Daoy (cell line): ENCODE measurements around the gene KDM4B. TPM values are rescaled to one million over a fixed set of nuclear protein-coding genes. Genes with fewer than 3 reads are reported as not detected.
"Not testable (repeated sequence)": the region's sequence is repeated elsewhere in the genome, so short reads cannot be mapped to it uniquely, and the experiment has no call there.

Source experiments
- DNase-seq: peaks from one replicate; pipeline ENCODE4 v3.0.0-alpha.2; 2015; ENCODE audit warnings: low read depth
- total RNA-seq: library from RNA; depleted of rRNA; stranded (reverse); fragments of >200 nt; shearing (Covaris generic); gene quantifications from 2 replicates; pipeline ENCODE4 v1.2.3, GENCODE V29; 2014

Gene KDM4B
- total RNA-seq, 1 experiment from 2014 or later, result 4.2 TPM

- no peak for DNase-seq
Observed at GRCh38 chr19:5171711-5172110, 202.8 kb downstream of the KDM4B start.

DNA sequence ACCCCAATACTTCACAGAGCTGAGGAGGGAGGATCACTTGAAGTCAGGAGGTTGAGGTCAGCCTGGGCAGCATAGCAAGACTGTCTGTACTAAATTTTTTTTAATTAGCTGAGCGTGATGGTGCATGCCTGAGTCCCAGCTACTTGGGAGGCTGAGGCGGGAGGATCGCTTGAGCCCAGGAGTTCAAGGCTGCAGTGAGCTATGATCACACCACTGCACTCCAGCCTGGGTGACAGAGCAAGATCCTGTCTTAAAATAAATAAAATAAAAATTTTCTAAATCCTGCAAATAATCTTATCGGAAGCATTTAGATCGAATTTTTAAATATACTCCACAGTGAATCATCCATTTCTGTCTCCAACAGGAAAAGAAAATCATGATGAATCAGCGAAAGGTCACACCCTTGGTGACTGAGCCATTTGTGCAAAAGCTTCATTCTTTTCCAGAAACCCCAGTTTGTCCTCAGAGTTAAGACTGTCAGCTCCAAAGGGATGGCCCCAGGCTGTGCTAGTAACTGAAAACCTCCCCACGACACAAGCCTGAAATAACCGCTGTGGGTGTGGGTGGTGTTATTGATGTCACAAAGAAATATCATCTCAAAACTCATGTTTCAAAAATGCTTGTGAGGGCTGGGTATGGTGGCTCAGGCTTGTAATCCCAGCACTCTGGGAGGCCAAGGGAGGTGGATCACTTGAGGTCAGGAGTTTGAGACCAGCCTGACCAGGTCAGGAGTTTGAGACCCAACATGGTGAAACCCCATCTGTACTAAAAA lies 204.1 kb downstream of the KDM4B start:
- peak; percentile 92 for DNase-seq

GRCh38 chr19:5173993-5174392 lies 205.1 kb downstream of the KDM4B start:
- DNase-seq, result no peak

GRCh38 chr19:5177745-5178450 lies 209.0 kb downstream of the KDM4B start:
- no peak for DNase-seq

DNA sequence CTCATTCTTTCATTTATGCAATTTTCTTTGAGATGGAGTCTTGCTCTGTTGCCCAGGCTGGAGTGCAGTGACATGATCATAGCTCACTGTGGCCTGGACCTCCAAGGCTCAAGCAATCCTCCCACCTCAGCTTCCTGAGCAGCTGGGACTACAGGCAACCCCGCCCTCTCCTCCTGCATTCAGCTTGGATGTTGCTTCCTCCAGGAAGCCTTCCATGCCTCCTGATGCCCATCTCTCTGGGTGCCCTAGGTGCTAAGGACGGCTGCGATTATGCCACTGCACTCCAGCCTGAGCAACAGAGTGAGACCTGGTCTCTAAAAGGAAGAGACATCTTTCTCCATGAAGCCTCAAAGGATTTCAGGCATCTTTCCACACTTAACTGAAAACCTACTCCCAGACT lies 209.9 kb downstream of the KDM4B start:
- DNase-seq, result no peak

DNA sequence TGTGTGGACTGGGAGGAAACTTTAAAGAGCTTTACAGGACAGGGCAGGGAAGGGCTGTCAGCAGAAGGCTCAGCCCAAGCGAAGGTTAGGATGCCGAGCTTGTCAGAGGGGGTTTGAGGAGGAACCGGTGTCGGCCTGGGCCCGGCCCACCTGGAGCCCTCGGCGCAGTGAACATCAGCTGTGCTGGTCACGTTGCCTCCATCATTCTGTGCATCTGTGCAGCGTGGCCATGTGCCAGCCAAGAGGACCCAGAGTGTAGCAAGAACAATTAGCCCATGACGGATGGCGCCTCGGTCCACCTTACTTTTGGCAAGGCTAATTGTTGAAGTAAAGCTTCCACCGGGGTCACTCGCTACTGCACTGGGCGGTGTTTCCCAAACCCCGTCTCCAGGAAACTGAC lies 210.3 kb downstream of the KDM4B start:
- DNase-seq, result no peak

- DNase-seq, result no peak
Observed at GRCh38 chr19:5181329-5181728, 212.4 kb downstream of the KDM4B start.

GRCh38 chr19:5182751-5183150 lies 213.8 kb downstream of the KDM4B start:
- no peak for DNase-seq

DNA sequence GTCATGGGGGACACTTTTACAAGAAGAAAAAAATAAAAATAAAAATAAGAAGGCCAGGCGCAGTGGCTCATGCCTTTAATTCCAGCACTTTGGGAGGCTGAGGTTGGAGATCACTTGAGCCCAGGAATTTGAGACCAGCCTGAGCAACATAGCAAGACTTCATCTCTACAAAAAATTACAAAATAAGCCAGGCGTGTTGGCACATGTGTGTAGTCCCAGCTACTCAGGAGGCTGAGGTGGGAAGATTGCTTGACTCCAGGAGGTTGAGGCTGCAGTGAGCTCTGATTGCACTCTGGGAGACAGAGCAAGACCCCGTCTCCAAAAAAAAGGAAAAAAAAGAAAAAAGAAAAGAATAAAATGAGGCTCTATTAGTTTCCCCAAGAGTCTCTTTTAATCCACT lies 214.7 kb downstream of the KDM4B start:
- DNase-seq, result no peak

- DNase-seq, result no peak
Observed at GRCh38 chr19:5184930-5185329, 216.0 kb downstream of the KDM4B start.

- DNase-seq, result peak; percentile 27
Observed at GRCh38 chr19:5186293-5187050, 217.6 kb downstream of the KDM4B start.

DNA sequence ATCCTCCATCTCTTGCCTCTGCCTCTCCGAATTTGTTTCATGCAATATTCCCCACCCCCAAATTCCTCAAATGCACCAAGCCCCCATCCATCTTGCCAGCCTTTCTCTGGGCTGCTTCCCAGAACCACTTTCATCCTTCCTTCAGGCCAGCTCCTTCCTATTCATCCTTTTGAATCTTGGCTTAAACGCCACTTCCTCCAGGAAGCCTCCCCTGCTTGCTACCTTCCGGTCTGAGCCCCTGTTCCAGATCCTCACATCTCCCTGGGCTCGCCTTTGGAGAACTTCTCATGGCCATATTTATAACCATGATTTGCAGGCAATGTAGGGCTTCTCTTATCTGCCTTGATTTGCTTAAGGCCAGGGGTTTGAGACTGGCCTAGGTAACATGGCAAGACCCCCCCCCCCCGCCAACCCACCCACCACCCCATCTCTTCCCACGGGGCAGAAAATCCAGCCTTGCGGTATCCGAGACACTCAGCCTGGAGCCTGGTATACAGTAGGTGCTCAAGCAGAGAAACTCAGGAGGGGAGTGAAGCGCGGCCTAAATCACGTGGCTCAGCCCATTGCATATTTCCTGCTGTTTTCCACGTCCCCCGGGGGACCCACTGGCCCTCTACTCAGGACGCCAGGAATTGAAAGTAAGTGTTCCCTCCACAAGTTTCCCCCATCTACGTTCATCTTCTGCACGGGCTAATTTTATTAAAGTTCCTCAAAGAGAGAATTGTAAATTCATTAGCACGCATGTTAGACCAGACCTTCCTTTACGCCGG lies 219.8 kb downstream of the KDM4B start:
- DNase-seq, result no peak

DNA sequence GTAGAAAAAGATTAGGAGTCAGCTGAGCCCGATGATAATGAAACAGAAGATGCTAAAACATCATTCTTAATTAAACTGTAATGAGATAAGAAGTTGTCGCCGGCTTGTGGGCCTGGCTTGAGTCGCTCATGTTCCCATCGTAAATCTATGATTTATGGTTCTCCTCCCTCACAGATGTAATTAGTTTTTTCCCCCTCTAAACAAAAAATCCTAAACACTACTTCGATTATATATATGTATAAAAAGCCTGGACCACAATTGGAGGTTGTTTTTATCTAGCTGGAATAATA lies 220.3 kb downstream of the KDM4B start:
- no peak for DNase-seq

DNA sequence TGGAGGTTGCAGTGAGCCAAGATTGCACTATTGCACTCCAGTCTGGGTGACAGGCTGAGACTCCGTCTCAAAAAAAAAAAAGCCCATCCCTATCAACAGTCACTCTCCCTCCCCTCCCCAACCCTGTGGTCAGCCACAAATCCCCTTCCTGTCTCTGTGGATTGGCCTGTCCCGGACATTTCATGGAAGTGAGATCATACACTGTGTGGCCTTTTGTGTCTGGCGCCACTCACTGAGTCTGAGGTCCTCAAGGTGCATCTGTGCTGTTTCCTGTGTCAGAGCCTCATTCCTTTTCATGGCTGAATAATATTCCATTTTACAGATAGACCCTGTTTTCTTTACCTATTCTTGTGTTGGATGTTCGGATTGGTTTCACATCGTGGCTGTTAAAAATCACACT lies 222.2 kb downstream of the KDM4B start:
- peak; percentile 74 for DNase-seq

DNA sequence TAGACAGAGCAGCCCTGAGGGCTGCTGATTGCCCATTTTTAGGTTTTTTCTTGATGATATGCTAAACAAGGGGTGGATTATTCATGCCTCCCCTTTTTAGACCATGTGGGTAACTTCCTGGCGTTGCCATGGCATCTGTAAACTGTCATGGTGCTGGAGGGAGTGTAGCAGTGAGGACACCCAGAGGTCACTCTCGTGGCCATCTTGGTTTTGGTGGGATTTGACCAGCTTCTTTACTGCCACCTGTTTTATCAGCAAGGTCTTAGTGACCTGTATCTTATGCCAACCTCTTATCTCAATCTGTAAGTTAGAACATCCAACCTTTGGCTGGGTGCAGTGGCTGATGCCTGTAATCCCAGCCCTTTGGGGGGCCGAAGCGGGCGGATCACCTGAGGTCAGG lies 223.7 kb downstream of the KDM4B start:
- no peak for DNase-seq

- DNase-seq, result no peak
Observed at GRCh38 chr19:5193192-5193591, 224.3 kb downstream of the KDM4B start.

DNA sequence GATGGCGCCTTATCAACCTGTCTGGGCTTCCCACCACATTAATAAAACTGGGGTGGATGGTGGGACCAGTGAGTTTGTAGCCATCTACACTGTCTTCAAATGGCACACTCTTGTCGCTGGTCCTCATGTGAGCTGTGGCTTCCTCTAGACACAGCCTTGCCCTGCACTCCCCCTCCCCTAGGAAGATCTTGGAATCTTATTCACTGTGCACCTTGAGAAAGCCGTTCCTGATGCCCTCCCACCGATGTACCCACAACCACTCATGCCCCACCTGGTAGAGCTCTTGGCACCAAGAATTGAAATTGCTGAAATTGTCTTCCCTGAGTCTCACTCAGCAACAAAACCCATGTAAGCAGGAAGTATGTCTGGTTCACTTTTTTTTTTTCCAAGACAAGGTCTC lies 225.7 kb downstream of the KDM4B start:
- DNase-seq, result no peak

DNA sequence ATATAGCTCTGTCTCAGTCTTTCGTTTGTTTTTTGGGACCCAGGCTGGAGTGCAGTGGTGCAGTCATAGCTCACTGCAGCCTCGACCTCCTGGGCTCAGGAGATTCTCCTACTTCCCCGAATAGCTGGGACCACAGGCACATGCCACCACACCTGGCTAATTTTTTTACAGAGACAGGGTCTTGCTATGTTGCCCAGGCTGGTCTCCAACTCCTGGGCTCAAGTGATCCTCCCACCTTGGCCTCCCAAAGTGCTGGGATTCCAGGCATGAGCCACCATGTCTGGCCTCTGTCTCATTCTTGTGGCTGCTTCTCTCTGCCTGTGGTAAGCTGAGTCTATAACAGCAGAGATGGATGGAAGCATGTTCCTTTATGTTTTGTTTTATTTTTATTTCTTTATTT lies 226.7 kb downstream of the KDM4B start:
- not testable (repeated sequence) for DNase-seq

GRCh38 chr19:5196832-5197231 lies 227.9 kb downstream of the KDM4B start:
- DNase-seq, result no peak

DNA sequence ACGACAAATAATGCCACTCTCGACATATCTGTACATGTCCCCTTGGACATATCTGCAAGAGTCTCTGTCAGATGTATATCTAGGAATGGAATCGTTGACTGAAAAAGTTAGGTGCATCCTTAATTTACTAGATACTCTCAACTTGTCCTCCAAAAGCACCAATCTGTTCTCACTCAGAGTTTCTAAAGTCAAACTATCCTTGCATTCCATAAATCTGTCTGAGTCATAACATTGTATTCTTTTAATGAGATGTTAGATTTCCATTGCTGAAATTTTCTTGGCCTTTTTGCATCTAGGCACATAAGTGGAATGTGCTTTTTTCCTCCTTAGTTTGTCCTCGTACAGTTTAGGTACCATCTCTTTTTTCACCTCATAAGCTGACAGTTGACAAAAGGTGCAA lies 231.9 kb downstream of the KDM4B start:
- no peak for DNase-seq

GRCh38 chr19:5202553-5202952 lies 233.6 kb downstream of the KDM4B start:
- no peak for DNase-seq
